KG1 (cell line): ENCODE data around the gene CNGA2.

ENCODE experiments used
- DNase-seq: peaks from one replicate; lab custom pipeline; 2025; lab: John Stamatoyannopoulos, UW

The CNGA2 gene

GRCh38 chrX:151711787-151712186 lies 22.8 kb upstream of the CNGA2 start:
- DNase-seq = no peak

- DNase-seq = no peak
These were observed 22.3 kb upstream of the CNGA2 start for GRCh38 chrX:151712253-151712652.

- DNase-seq = no peak
These were observed 20.7 kb upstream of the CNGA2 start for GRCh38 chrX:151713849-151714248.

- DNase-seq = no peak
These were observed 20.2 kb upstream of the CNGA2 start for GRCh38 chrX:151714362-151714761.

GRCh38 chrX:151715752-151716151 lies 18.8 kb upstream of the CNGA2 start, which contains the start of gene FATE1:
Gene FATE1, plus strand, starts transcription at chrX:151716035. Its CDS starts 85 bp downstream, at chrX:151716120.
- DNase-seq = no peak

- no peak for DNase-seq
These were observed 12.2 kb upstream of the CNGA2 start for GRCh38 chrX:151722241-151722846.

GRCh38 chrX:151723156-151723760 lies 11.3 kb upstream of the CNGA2 start:
- no peak for DNase-seq

- no peak for DNase-seq
These were observed 9.8 kb upstream of the CNGA2 start for GRCh38 chrX:151724563-151725337.

GRCh38 chrX:151725338-151725614 lies 9.3 kb upstream of the CNGA2 start:
- DNase-seq = no peak

- no peak for DNase-seq
These were observed 7.8 kb upstream of the CNGA2 start for GRCh38 chrX:151726751-151727150.

GRCh38 chrX:151727346-151727745 lies 7.2 kb upstream of the CNGA2 start:
- no peak for DNase-seq

- DNase-seq = no peak
These were observed 5.4 kb upstream of the CNGA2 start for GRCh38 chrX:151729056-151729725.

GRCh38 chrX:151735219-151735618 lies 673 bp downstream of the CNGA2 start:
- DNase-seq = no peak

- DNase-seq = no peak
These were observed 2.1 kb downstream of the CNGA2 start for GRCh38 chrX:151736685-151737084.

- no peak for DNase-seq
These were observed 2.9 kb downstream of the CNGA2 start for GRCh38 chrX:151737494-151737893.

GRCh38 chrX:151738751-151739150 lies 4.2 kb downstream of the CNGA2 start:
- no peak for DNase-seq

- no peak for DNase-seq
These were observed 7.1 kb downstream of the CNGA2 start for GRCh38 chrX:151741606-151742005.

GRCh38 chrX:151742311-151742710 lies 7.8 kb downstream of the CNGA2 start:
- no peak for DNase-seq

- DNase-seq = no peak
These were observed 9.3 kb downstream of the CNGA2 start for GRCh38 chrX:151743651-151744470.

GRCh38 chrX:151745651-151746050 lies 11.1 kb downstream of the CNGA2 start:
- DNase-seq = no peak

- no peak for DNase-seq
These were observed 12.0 kb downstream of the CNGA2 start for GRCh38 chrX:151746502-151746901.

- DNase-seq = no peak
These were observed 16.0 kb downstream of the CNGA2 start for GRCh38 chrX:151750511-151750910.
